C4-2B (cell line): Measurements from ENCODE around the gene HAPLN3.

ENCODE experiments used
- ZFX ChIP-seq: fragments of 450-650 bp; IDR thresholded peaks from 2 replicates; pipeline ENCODE4 v1.6.1; 2017
- TF ChIP-seq, protein P1 (sequence below): fragments of 450-650 bp; conservative IDR thresholded peaks from 2 replicates; pipeline ENCODE4 v1.5.1; 2017; ENCODE audit warnings: mild to moderate bottlenecking

DNA sequence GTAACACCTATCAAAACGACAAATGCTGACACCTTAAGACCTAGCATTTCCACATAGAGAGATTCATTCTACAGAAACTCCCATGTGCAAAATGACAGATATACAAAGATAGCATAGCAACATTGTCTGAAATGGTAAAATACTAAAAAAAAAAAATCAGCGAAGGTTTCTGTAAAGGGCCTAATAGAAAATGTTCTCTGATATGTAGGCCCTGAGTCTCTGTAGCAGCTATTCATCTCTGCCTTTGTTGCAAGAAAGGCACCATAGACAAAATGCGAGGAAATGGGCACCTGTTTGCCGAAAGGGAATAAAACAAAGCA is 18.5 kb upstream of the HAPLN3 start:
- TF ChIP-seq, protein P1, sequence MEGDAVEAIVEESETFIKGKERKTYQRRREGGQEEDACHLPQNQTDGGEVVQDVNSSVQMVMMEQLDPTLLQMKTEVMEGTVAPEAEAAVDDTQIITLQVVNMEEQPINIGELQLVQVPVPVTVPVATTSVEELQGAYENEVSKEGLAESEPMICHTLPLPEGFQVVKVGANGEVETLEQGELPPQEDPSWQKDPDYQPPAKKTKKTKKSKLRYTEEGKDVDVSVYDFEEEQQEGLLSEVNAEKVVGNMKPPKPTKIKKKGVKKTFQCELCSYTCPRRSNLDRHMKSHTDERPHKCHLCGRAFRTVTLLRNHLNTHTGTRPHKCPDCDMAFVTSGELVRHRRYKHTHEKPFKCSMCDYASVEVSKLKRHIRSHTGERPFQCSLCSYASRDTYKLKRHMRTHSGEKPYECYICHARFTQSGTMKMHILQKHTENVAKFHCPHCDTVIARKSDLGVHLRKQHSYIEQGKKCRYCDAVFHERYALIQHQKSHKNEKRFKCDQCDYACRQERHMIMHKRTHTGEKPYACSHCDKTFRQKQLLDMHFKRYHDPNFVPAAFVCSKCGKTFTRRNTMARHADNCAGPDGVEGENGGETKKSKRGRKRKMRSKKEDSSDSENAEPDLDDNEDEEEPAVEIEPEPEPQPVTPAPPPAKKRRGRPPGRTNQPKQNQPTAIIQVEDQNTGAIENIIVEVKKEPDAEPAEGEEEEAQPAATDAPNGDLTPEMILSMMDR, result no peak
- no peak for TF ChIP-seq ZFX
